T1000 (cell line): ENCODE measurements around the gene OPCML.

Experiments used
- DNase-seq: peaks from one replicate; lab custom pipeline; 2025; ENCODE audit warnings: mixed read lengths; lab: John Stamatoyannopoulos, UW

Gene OPCML

DNA sequence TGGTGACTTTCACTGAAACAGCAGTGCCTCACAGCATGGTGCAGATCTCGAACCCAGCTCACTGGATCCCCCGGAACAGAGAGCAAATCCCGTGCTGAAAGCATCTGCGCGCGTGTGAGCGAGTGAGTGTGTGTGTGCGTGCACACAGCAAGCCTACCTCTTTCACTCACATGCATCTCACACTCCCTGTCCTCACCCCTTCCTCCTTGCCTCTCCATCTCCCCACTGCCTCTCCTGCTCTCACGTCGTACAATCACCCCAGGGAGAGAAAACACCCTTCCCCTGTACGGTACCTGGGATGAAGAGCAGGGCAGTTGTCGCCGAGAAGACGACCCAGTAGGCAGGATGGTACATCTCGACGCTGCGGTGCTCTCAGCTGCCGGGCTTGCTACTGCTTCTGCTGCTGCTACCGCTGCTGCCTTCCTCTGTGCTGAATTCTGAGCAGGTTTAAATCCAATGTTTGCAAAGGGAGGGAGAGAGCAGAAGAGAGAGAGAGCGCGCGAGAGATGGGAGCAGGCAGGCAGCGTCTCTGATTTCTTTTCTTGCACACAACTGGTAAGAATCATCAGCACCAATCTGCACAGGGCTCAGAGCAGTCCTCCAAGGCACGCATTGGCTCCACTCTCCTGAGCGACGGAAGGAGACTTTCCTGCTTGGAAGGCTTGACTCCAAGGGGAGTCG lies at the start of gene OPCML:
Gene OPCML, minus strand, starts transcription at position 531 of the 681 bp plus-strand sequence.
- no peak for DNase-seq

DNA sequence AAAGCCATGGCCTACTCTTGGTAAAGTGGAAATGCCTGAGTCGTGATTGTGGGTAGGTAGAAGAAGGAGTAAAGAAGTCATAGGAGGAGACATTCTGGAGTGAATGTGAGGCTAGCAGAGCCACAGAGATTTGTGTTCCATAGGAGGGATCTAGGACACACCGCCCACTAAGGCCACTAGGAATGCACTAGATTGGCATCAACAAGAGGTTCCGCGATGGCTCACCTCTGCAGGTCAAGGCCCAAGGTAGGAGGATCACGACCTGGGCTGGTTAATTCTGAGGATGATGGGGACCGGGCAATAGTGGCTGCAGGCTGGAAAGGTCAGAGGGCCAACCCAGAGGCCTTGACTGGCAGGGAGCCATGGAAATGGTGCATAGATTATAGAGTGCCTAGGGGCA lies 48.8 kb upstream of the OPCML start:
- no peak for DNase-seq

DNA sequence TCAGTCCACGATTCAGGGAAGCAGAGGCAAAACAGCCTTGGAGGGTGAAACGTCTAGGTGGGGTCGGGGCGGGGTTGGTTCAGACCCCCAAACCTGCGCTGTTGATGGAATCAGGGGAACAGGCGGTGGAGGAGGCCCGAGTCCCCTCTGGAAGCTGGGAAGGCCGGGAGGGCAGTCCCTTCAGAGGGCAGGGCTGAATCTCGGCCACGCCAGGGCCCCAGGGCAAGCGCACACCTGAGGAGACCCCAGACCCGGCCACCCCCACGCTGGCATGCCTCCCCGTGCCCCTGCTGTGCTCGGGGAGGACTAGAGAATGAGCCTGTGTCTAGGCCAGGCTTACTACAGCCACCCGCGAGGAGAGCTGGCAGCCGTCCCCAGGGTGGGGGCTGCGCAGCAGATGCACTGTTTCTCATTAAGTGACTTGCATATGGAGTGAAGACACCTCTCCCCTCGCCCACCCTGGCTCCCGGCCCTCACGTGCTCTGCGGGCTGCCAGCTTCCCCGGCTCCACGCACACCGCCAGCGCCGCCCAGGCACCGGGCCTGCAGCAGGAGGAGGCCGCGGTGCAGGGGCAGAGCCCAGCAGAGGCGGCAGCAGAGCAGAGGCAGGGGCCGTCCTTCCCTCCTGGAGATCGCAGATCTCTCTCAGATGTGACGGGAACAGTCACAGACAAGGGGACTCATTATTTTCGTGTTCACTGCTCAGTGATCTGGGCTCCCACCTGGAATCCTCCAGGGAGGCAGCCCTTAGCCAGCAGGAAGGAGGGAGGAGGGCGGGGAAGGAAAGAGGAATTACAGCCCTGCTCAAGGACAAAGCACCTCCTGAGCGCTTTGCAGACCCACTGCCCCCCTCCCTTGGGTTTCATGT lies 47.1 kb upstream of the OPCML start:
- no peak for DNase-seq

- no peak for DNase-seq
These were observed 45.1 kb upstream of the OPCML start for GRCh38 chr11:133577403-133577802.

DNA sequence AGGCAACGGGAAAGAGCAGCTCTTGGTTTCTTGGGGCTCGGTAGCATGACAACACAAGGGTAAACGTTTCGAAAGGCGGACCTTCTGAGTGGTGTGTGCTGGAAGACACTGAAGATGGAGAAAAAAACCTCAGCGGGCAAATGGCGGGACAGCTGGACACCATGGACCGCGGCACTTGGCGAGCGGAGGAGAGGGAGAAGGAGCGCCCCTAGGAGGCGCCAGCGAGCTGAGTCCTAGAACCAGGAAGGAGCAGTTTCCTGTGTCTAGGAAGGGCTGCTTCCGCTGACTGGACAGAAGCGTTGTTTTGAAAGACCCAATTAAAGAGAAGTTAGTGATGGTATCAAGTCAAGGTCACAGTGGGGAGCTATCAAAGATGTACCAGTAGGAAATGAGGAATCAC lies 44.0 kb upstream of the OPCML start:
- no peak for DNase-seq

DNA sequence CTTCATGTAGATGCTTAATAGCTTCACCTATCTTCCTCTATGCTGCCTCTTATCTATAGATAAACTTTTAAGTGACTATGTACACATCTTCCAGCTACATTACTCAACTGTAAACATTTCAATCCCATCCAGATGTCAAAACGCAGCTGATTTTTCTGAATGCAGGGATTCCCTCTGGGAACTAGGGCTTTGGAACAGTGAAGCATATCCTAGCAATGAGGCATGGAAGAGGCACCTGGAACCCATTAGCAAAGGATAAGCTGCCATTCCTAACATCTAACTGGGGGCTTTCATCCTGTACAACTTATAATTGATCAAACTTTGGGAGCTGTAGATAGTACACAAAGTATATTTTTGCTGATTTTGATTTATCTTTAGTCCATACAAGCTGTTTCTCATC lies 40.8 kb upstream of the OPCML start:
- no peak for DNase-seq

- no peak for DNase-seq
These were observed 38.1 kb upstream of the OPCML start for GRCh38 chr11:133570376-133570775.

DNA sequence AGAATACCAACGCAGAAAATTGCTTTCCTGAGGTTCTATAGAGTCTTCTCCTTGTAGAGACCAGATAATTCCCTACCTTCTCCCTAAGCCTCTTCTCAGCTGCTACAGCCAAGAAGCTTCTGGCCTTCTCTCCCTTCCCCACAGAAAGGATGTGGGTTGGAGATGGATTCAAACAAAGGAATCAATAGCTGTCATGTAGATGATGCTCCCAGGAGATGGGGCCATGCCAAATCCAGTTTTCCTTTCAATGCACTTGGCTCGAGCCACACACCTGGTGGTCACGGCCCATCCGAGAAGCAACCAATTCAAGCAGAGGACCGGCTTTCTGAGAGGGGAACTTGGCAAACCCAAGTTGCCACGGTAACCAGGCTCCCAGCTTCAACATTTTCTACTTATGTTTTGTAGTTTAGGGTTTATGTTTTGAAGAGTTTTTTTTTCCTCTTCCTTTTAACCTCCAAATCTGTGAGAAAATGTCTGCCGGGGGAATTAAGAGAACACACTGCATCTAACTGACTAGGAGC lies 31.3 kb upstream of the OPCML start:
- no peak for DNase-seq

- DNase-seq = no peak
These were observed 28.2 kb upstream of the OPCML start for GRCh38 chr11:133560472-133560855.

GRCh38 chr11:133559833-133560471 lies 27.7 kb upstream of the OPCML start:
- DNase-seq = no peak

- DNase-seq = no peak
These were observed 27.1 kb upstream of the OPCML start for GRCh38 chr11:133559382-133559781.

DNA sequence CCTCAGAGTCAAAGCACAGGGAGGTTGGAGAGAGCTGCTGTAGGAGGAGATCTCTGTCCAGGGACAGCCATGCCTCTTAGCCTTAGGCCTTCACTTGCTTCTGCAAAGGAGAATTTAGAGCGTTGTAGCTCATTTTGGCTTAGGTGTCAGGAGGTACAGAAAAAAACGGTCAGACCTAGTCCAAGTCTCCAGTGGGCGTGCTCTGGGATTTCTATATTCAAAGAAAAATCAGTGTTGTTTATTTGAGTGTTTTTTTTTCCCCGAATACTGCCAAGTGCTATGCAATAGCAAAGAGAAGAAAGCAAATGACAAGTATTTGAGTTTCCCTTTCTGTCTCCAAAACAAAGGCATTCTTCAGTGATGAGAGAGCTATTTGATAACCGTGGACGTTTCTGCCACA lies 22.7 kb upstream of the OPCML start:
- DNase-seq = no peak

DNA sequence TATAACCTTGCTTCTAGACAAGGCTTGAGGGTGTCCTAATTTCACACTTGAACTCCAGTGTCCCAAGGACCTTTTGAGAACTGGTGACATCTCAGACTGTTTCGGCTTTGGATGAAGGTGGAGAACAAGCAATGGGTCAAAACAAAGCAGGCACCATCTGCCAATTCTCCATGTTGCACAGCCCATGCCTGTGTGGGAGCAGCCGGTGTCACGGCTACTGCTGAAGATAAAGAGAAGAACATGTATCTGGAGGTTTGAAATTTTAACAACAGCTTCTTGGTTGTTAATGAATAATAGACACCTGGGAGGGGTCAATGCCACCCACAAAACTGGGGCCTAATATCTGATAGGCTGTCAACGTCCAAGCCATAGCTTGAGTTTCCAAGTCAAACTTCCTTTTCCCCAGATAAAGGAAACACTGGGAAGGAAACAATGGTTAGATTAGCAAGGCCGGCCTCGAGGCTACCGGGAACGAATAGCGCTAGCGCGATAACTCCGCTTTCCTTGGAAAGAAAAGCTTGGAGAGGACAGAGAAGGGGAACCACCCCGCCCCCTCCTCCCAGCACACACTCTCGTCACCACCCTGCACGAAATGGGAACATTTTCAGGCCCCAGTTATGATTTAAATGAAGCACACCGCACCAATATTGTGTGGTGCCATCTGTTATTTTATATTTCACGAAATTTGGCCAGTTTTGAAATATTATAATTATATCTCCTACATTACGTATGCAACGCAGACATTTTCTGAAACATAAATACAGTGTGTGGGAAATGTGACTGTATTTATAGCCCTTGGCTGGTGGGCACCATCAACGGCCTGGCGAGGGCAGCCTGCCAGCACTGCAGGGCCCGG lies 21.8 kb upstream of the OPCML start:
- no peak for DNase-seq

DNA sequence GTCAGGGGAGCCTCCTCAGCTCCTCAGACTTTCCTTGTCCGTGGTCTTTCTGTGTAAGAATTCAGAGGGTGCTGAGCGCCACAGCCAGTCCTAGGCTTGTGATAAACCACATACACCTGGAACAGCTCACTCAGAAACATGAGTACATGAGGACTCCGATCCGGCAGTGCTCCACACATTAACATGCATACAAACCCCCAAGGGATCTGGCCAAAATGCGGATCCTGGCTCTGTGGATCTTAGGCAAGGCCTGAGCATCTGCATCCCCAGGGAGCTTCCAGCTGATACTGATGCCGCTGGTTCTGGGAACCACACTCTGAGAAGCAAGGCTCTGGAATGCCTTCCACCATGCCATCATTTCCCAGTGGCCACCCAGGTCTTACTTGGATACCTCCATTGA lies 20.6 kb upstream of the OPCML start:
- no peak for DNase-seq

GRCh38 chr11:133551064-133551463 lies 18.8 kb upstream of the OPCML start:
- no peak for DNase-seq

DNA sequence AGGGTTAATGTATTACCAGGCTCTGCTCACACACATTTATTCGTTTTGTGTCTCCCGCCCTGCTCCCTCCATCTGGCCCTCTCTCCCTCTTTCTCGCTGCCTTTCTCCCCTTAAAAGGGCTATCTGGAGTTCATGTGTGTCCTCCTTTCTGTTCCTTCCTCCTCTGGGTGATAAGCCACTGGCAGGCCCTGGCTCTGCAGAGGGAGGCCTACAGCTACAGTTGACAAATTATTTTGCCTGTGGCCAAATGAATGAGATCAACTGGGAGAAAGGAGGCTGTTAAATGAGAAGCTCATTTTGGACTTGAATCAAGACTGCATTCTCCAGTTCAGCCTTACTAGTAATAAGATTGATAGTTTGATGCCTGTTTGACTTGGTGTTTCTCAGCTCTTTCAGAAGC lies 17.5 kb upstream of the OPCML start:
- no peak for DNase-seq

DNA sequence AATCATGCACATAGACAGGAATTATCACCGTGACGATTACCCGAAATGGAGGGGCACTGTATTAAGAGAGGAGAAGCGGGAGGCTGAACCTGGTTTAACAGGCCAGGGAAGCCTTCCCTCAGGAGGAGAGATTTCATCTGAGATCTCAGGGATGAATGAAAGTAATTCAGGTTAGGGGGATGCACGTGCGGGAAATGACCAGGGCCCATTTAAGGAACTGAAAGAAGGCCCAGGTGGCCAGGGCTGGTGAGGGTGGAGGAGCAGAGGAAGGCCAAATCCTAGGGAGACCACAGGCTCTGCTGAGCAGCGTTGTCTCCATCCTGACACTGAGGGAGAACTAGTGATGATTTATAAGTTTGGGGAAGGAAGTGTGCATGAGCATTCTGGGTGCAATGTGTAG lies 16.3 kb upstream of the OPCML start:
- DNase-seq = no peak

GRCh38 chr11:133547808-133548494 lies 15.7 kb upstream of the OPCML start:
- no peak for DNase-seq

GRCh38 chr11:133545199-133545803 lies 13.0 kb upstream of the OPCML start:
- DNase-seq = no peak

DNA sequence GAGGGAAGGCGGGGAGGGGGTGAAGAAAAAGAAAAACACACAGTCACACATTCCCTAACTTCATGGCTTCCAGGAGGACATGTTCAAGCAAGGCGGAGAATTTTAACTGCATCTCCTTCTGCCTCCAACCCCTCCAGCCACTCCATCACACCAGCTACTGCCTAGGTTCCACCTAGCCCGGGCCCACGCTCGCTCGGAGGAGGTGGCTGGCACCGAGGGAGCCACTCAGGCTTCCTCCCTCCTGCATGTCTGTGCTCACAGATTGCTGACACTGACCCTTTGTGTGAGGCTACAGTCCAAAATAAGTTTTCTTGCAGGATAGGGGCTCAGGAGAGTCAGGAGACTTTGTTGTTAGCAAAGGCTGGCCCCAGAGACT lies 9.4 kb upstream of the OPCML start:
- DNase-seq = no peak
